GM12878 (cell line): ENCODE measurements around the gene SLC17A8. TPM values are rescaled to one million over a fixed set of nuclear protein-coding genes. Genes with fewer than 3 reads are reported as not detected.

Experiments used
- ATAC-seq: fragments of 200-7000 bp; cut with Tn5 transposase; 3 replicates; pipeline ENCODE4 v1.9.1; 2020; ENCODE audit warnings: mild to moderate bottlenecking, moderate library complexity
- BruUV-seq: library from RNA; stranded (reverse); fragments of 400-500 nt; replicated peaks from 2 replicates; lab custom pipeline; 2021; lab: Mats Ljungman, UMichigan
- CTCF ChIA-PET: fragments of 300-600 bp; sonication (Branson Sonifier 250); formaldehyde crosslinking; extraction: SDS; loops from one replicate; lab custom pipeline; 2021; ENCODE audit warnings: inconsistent platforms; lab: Yijun Ruan, JAX
- POLR2A ChIA-PET: fragments of 350-600 bp; formaldehyde crosslinking; extraction: SDS; loops from one replicate; lab custom pipeline; 2021; ENCODE audit warnings: inconsistent platforms; lab: Charles Lee
- RAD21 ChIA-PET: fragments of 300-600 bp; sonication (Branson Sonifier 250); formaldehyde crosslinking; loops from one replicate; lab custom pipeline; 2023; ENCODE audit warnings: antibody characterized with exemption; ENCODE audit not compliant: unreplicated experiment; lab: Charles Lee
- SMC1A ChIA-PET: fragments of 300-600 bp; sonication (Branson Sonifier 250); formaldehyde crosslinking; loops from one replicate; lab custom pipeline; 2023; ENCODE audit not compliant: unreplicated experiment, uncharacterized antibody; lab: Charles Lee
- DNase-seq: peaks from one replicate; pipeline ENCODE4 v3.0.0-alpha.2; 2011; ENCODE audit warnings: low read depth, low spot score
- FAIRE-seq: peaks from 3 replicates; lab custom pipeline; 2011; peaks lifted over from hg19 to GRCh38; lab: Jason Lieb, UNC
- H2AFZ ChIP-seq: 2 replicates; pipeline ENCODE4 v1.6.0; 2011; ENCODE audit warnings: low read depth, low read length, control low read depth; ENCODE audit not compliant: control insufficient read depth
- H3K27ac ChIP-seq: 2 replicates; pipeline ENCODE4 v1.5.1; 2011; ENCODE audit warnings: control low read depth; ENCODE audit not compliant: control insufficient read depth, insufficient read depth
- H3K27me3 ChIP-seq, 2 experiments: replicated peaks in 1 of 2; 2 replicates each; pipeline versions ENCODE4 v1.6.0 to v1.6.1; 2011; ENCODE audit warnings: low read length in 1 of 2; ENCODE audit not compliant: control insufficient read depth in 2 of 2, insufficient read depth in 2 of 2
- H3K36me3 ChIP-seq, 2 experiments: 2 replicates each; pipeline ENCODE4 v1.5.1; 2011; ENCODE audit warnings: low read length in 1 of 2; ENCODE audit not compliant: control insufficient read depth in 2 of 2, insufficient read depth in 2 of 2
- H3K4me1 ChIP-seq: 2 replicates; pipeline ENCODE4 v1.6.1; 2011; ENCODE audit warnings: mild to moderate bottlenecking, low read length, moderate library complexity, mixed read lengths; ENCODE audit not compliant: control insufficient read depth, insufficient read depth
- H3K4me2 ChIP-seq: 2 replicates; pipeline ENCODE4 v1.6.0; 2011; ENCODE audit warnings: control low read depth; ENCODE audit not compliant: control insufficient read depth, insufficient read depth
- H3K4me3 ChIP-seq: fragments of 200-600 bp; sonication (generic); 2 replicates; pipeline ENCODE4 v1.5.1; 2016
- H3K79me2 ChIP-seq: 2 replicates; pipeline ENCODE4 v1.6.0; 2011; ENCODE audit warnings: low read length; ENCODE audit not compliant: control insufficient read depth, insufficient read depth
- H3K9ac ChIP-seq: 2 replicates; pipeline ENCODE4 v1.8.0; 2011; ENCODE audit warnings: low read length, control low read depth, mixed read lengths; ENCODE audit not compliant: control insufficient read depth, insufficient read depth
- H3K9me3 ChIP-seq: replicated peaks from 3 replicates; pipeline ENCODE4 v1.5.1; 2011; ENCODE audit warnings: mild to moderate bottlenecking, low read length; ENCODE audit not compliant: control insufficient read depth, insufficient read depth
- H4K20me1 ChIP-seq: 2 replicates; pipeline ENCODE4 v1.6.0; 2011; ENCODE audit not compliant: control insufficient read depth, insufficient read depth
- DPF2 ChIP-seq: fragments of 450-650 bp; IDR thresholded peaks from 2 replicates; pipeline ENCODE4 v1.6.1; 2017; ENCODE audit warnings: mild to moderate bottlenecking
- MYC ChIP-seq: IDR thresholded peaks from 2 replicates; pipeline ENCODE4 v1.6.1; 2011; ENCODE audit warnings: mild to moderate bottlenecking, low read length, moderate library complexity, inconsistent platforms; ENCODE audit not compliant: insufficient read depth, insufficient replicate concordance, insufficient read length, severe bottlenecking
- WGBS: methylation state at CpG from one replicate; pipeline ENCODE4 v1.1.6; 2016; ENCODE audit warnings: low lambda C conversion rate; ENCODE audit not compliant: insufficient replicate concordance, insufficient coverage; ENCODE audit errors: missing lambda C conversion rate; 5-methylcytosine and 5-hydroxymethylcytosine counted together
- in situ Hi-C: fragments of 300-500 bp; cut with MboI; formaldehyde crosslinking; loops from 9 replicates; pipeline ENCODE4 v1.14.3; 2018; ENCODE audit warnings: mixed read lengths
- intact Hi-C: fragments of 100-400 bp; cut with micrococcal nuclease; formaldehyde crosslinking; loops from one replicate; pipeline ENCODE4 v1.14.2; 2022; ENCODE audit not compliant: unreplicated experiment
- polyA plus RNA-seq, 11 experiments: library from polyadenylated mRNA; depleted of rRNA in 4 of 11; unstranded in 6 of 11; stranded (reverse) in 5 of 11; fragments of >200 nt; fragmentation: Nextera tagmentation in 4 of 11; fragmentation: Illumina TruSeq in 1 of 11; extraction: Ambion mirVana in 4 of 11; extraction: Trizol in 1 of 11; gene quantifications; 1 replicate in 1 of 11; 2 replicates in 10 of 11; pipeline versions ENCODE4 v1.2.1 to v1.2.3, GENCODE V29; 2011 to 2016; ENCODE audit warnings: inconsistent platforms in 2 of 11, missing spikeins in 2 of 11, low read depth in 1 of 11
- total RNA-seq, 4 experiments: library from RNA; depleted of rRNA in 3 of 4; stranded (reverse); fragments of >200 nt in 3 of 4; fragmentation: Illumina TruSeq in 1 of 4; extraction: Trizol in 1 of 4; gene quantifications; 2 replicates each; pipeline versions ENCODE4 v1.2.1 to v1.2.3, GENCODE V29; 2013 to 2021
- TF ChIP-seq, protein P1 (sequence below): IDR thresholded peaks from 2 replicates; pipeline ENCODE4 v1.6.1; 2011; ENCODE audit warnings: mild to moderate bottlenecking, low read depth, low read length, moderate library complexity; ENCODE audit not compliant: insufficient replicate concordance
- TF ChIP-seq, protein P2 (sequence below): fragments of 450-650 bp; IDR thresholded peaks from 2 replicates; pipeline ENCODE4 v1.6.1; 2014; ENCODE audit warnings: mild to moderate bottlenecking
- TF ChIP-seq, protein P3 (sequence below): IDR thresholded peaks from 2 replicates; pipeline ENCODE4 v1.6.1; 2011; ENCODE audit warnings: borderline replicate concordance, low read depth, mild to moderate bottlenecking, moderate library complexity, low read length; ENCODE audit not compliant: insufficient read depth, poor library complexity, severe bottlenecking

The SLC17A8 gene
- total and polyA plus RNA-seq, 10 of the 15 experiments (the other 5 are each of a cell fraction or from before 2014, with no cell fraction given): 0.18 TPM; not detected in 9

DNA sequence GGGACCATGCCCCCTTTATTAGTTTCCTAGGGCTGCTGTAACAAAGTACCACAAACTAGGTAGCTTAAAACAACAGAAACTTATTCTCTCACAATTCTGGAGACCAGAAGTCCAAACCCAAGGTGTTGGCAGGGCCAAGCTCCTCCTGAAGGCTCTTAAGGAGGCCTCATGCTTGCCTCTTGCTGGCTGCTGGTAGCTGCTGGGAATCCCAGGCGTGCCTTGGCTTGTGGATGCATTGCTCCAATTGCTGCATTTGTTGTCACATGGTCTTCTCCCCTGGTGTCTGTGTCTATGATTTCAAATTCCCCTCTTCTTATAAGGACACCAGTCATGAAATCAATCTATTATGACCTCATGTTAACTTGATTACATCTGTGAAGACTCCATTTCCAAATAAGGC lies 11.2 kb downstream of the SLC17A8 start:
- no peak overlapping the region for H3K27ac ChIP-seq
- intact Hi-C loops: no loop called here
- 5% methylated on average over 1 of the region's 1 CpG for WGBS
- DNase-seq (no peak), ATAC-seq (no peak), FAIRE-seq (no peak)
- no TSS peak for BruUV-seq
- POLR2A ChIA-PET: no interaction called here
- no peaks in the 10 kb centered on the region for H3K4me1 ChIP-seq
- no peaks in the 10 kb centered on the region for H3K9me3 ChIP-seq
- H3K79me2 ChIP-seq: no peaks in the 10 kb centered on the region
- SMC1A ChIA-PET: interaction anchor here (0.6 kb wide), 1 partner anchor 109 kb away, joined by 3 read pairs; no protein-coding TSS in a partner anchor
- H2AFZ ChIP-seq: no peak overlapping the region
- no peaks in the 10 kb centered on the region for H3K27me3 ChIP-seq
- no peaks in the 10 kb centered on the region for H4K20me1 ChIP-seq
- CTCF ChIA-PET: interaction anchor here (0.6 kb wide), 1 partner anchor 47 kb away, joined by 3 read pairs; no protein-coding TSS in a partner anchor
- RAD21 ChIA-PET: no interaction called here
- no peak overlapping the region for H3K4me2 ChIP-seq
- in situ Hi-C loops: no loop called here
- H3K4me3 ChIP-seq: no peak overlapping the region
- no peak overlapping the region for H3K9ac ChIP-seq
- H3K36me3 ChIP-seq: no peaks in the 10 kb centered on the region
- TF ChIP-seq, protein P1, sequence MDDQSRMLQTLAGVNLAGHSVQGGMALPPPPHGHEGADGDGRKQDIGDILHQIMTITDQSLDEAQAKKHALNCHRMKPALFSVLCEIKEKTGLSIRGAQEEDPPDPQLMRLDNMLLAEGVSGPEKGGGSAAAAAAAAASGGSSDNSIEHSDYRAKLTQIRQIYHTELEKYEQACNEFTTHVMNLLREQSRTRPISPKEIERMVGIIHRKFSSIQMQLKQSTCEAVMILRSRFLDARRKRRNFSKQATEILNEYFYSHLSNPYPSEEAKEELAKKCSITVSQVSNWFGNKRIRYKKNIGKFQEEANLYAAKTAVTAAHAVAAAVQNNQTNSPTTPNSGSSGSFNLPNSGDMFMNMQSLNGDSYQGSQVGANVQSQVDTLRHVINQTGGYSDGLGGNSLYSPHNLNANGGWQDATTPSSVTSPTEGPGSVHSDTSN: no peak
- TF ChIP-seq, protein P2, sequence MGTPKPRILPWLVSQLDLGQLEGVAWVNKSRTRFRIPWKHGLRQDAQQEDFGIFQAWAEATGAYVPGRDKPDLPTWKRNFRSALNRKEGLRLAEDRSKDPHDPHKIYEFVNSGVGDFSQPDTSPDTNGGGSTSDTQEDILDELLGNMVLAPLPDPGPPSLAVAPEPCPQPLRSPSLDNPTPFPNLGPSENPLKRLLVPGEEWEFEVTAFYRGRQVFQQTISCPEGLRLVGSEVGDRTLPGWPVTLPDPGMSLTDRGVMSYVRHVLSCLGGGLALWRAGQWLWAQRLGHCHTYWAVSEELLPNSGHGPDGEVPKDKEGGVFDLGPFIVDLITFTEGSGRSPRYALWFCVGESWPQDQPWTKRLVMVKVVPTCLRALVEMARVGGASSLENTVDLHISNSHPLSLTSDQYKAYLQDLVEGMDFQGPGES: no peak
- no peak for TF ChIP-seq MYC
- TF ChIP-seq, all 136 proteins: peak for 0

GRCh38 chr12:100371146-100371545 lies 14.3 kb downstream of the SLC17A8 start:
- TF ChIP-seq, protein P3, sequence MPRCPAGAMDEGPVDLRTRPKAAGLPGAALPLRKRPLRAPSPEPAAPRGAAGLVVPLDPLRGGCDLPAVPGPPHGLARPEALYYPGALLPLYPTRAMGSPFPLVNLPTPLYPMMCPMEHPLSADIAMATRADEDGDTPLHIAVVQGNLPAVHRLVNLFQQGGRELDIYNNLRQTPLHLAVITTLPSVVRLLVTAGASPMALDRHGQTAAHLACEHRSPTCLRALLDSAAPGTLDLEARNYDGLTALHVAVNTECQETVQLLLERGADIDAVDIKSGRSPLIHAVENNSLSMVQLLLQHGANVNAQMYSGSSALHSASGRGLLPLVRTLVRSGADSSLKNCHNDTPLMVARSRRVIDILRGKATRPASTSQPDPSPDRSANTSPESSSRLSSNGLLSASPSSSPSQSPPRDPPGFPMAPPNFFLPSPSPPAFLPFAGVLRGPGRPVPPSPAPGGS: no peak
- no peak for TF ChIP-seq DPF2
- TF ChIP-seq, all 136 proteins: peak for 0
- Histone ChIP-seq H3K9me3 (no peaks in the 10 kb centered on the region), H2AFZ (no peak overlapping the region), H3K9ac (no peak overlapping the region), H3K4me3 (no peak overlapping the region), H3K27me3 (no peaks in the 10 kb centered on the region), H3K4me1 (no peaks in the 10 kb centered on the region), H4K20me1 (no peaks in the 10 kb centered on the region), H3K79me2 (no peaks in the 10 kb centered on the region), H3K36me3 (no peaks in the 10 kb centered on the region), H3K4me2 (no peak overlapping the region), H3K27ac (no peak overlapping the region)
- SMC1A ChIA-PET: no interaction called here
- ATAC-seq: no peak
- 76% methylated on average over 6 of the region's 6 CpGs for WGBS
- in situ Hi-C loops: no loop called here
- CTCF ChIA-PET: interaction anchor here (0.9 kb wide), 1 partner anchor 8 kb away, joined by 3 read pairs; no protein-coding TSS in a partner anchor
- DNase-seq: no peak
- no TSS peak for BruUV-seq
- POLR2A ChIA-PET: no interaction called here
- intact Hi-C loops: no loop called here
- RAD21 ChIA-PET: no interaction called here
- FAIRE-seq: no peak
